Liver (tissue), 9 donors: Measurements from ENCODE around the gene LRMDA. TPM values are rescaled to one million over a fixed set of nuclear protein-coding genes. Genes with fewer than 3 reads are reported as not detected.

Experiments
- DNase-seq: peaks from one replicate; pipeline ENCODE4 v3.0.0-alpha.2; 2017; ENCODE audit warnings: low spot score
- H3K27ac ChIP-seq, 2 donors: one replicate each; pipeline ENCODE4 v1.7.0; 2013; ENCODE audit warnings: inconsistent platforms in 2 of 2, low read length in 2 of 2, control low read depth in 1 of 2, low read depth in 1 of 2, mild to moderate bottlenecking in 1 of 2
- H3K27me3 ChIP-seq, 4 donors: one replicate each; pipeline versions ENCODE4 v1.6.1 to v1.7.0; 2013; ENCODE audit warnings: low read length in 3 of 4, inconsistent platforms in 1 of 4, mild to moderate bottlenecking in 1 of 4, moderate library complexity in 1 of 4; ENCODE audit not compliant: control insufficient read depth in 4 of 4, insufficient read depth in 4 of 4
- H3K36me3 ChIP-seq, 4 donors: one replicate each; pipeline versions ENCODE4 v1.6.1 to v1.7.0; 2013; ENCODE audit warnings: low read length in 3 of 4, mild to moderate bottlenecking in 3 of 4, low read depth in 1 of 4, moderate library complexity in 1 of 4; ENCODE audit not compliant: control insufficient read depth in 4 of 4, insufficient read depth in 3 of 4
- H3K4me1 ChIP-seq, 4 donors: one replicate each; pipeline versions ENCODE4 v1.6.1 to v1.7.0; 2013; ENCODE audit warnings: low read length in 3 of 4, mild to moderate bottlenecking in 3 of 4, moderate library complexity in 1 of 4; ENCODE audit not compliant: control insufficient read depth in 4 of 4, insufficient read depth in 4 of 4
- H3K4me3 ChIP-seq, 3 donors: one replicate each; pipeline versions ENCODE4 v1.6.1 to v1.7.0; 2013; ENCODE audit warnings: low read length in 3 of 3, control low read depth in 1 of 3, low read depth in 1 of 3, mild to moderate bottlenecking in 1 of 3
- H3K9ac ChIP-seq, 2 donors: one replicate each; pipeline ENCODE4 v1.7.0; 2013; ENCODE audit warnings: low read length in 2 of 2, mild to moderate bottlenecking in 2 of 2, moderate library complexity in 2 of 2, control low read depth in 1 of 2, low read depth in 1 of 2
- H3K9me3 ChIP-seq, 4 donors: one replicate each; pipeline versions ENCODE4 v1.6.1 to v1.7.0; 2013; ENCODE audit warnings: low read length in 3 of 4; ENCODE audit not compliant: control insufficient read depth in 4 of 4
- EGR1 ChIP-seq, 2 donors: IDR thresholded peaks; 2 replicates each; pipeline ENCODE4 v1.6.1; 2016 to 2018; ENCODE audit warnings: antibody characterized with exemption in 2 of 2, low read depth in 2 of 2
- FOXA1 ChIP-seq: IDR thresholded peaks from 2 replicates; pipeline ENCODE4 v1.6.1; 2016; ENCODE audit warnings: antibody characterized with exemption
- FOXA2 ChIP-seq: IDR thresholded peaks from 2 replicates; pipeline ENCODE4 v1.6.1; 2016; ENCODE audit warnings: antibody characterized with exemption
- GABPA ChIP-seq, 2 donors: IDR thresholded peaks in 1 of 2; conservative IDR thresholded peaks in 1 of 2; 2 replicates each; pipeline ENCODE4 v1.6.1; 2016; ENCODE audit warnings: antibody characterized with exemption in 2 of 2, mild to moderate bottlenecking in 1 of 2, moderate library complexity in 1 of 2
- HNF4G ChIP-seq: IDR thresholded peaks from 2 replicates; pipeline ENCODE4 v1.6.1; 2016; ENCODE audit warnings: antibody characterized with exemption
- JUND ChIP-seq, 2 donors: IDR thresholded peaks; 2 replicates each; pipeline ENCODE4 v1.6.1; 2016; ENCODE audit warnings: antibody characterized with exemption in 2 of 2
- NR2F2 ChIP-seq: IDR thresholded peaks from 2 replicates; pipeline ENCODE4 v1.6.1; 2016; ENCODE audit warnings: antibody characterized with exemption
- RAD21 ChIP-seq, 2 donors: IDR thresholded peaks; 2 replicates each; pipeline ENCODE4 v1.6.1; 2016; ENCODE audit warnings: antibody characterized with exemption in 2 of 2, mild to moderate bottlenecking in 2 of 2
- SP1 ChIP-seq: IDR thresholded peaks from 2 replicates; pipeline ENCODE4 v1.6.1; 2018; ENCODE audit warnings: antibody characterized with exemption, mild to moderate bottlenecking
- TAF1 ChIP-seq: conservative IDR thresholded peaks from 2 replicates; pipeline ENCODE4 v1.6.1; 2016; ENCODE audit warnings: antibody characterized with exemption, mild to moderate bottlenecking
- YY1 ChIP-seq: IDR thresholded peaks from 2 replicates; pipeline ENCODE4 v1.6.1; 2016; ENCODE audit warnings: antibody characterized with exemption, mild to moderate bottlenecking
- WGBS: extraction: QIAGEN DNeasy Blood & Tissue Kit; methylation state at CpG from one replicate; pipeline ENCODE4 v1.1.7; 2013; 5-methylcytosine and 5-hydroxymethylcytosine counted together
- polyA plus RNA-seq, 2 donors: library from polyadenylated mRNA; stranded (reverse) in 1 of 2; unstranded in 1 of 2; fragments of 200-250 nt in 1 of 2; fragments of >200 nt in 1 of 2; fragmentation: Nextera tagmentation in 1 of 2; extraction: Ambion mirVana in 1 of 2; gene quantifications; one replicate each; pipeline versions ENCODE4 v1.2.1 to v1.2.3, GENCODE V29; 2013 to 2015
- total RNA-seq, 2 donors: library from RNA; depleted of rRNA; stranded (reverse); fragments of >200 nt; gene quantifications; one replicate each; pipeline ENCODE4 v1.2.3, GENCODE V29; 2014
- TF ChIP-seq, protein P1 (sequence below): IDR thresholded peaks from 2 replicates; pipeline ENCODE4 v1.6.1; 2016; ENCODE audit warnings: antibody characterized with exemption, mild to moderate bottlenecking
- TF ChIP-seq, protein P2 (sequence below): IDR thresholded peaks from 2 replicates; pipeline ENCODE4 v1.6.1; 2016; ENCODE audit warnings: antibody characterized with exemption
- TF ChIP-seq, protein P3 (sequence below): IDR thresholded peaks from 2 replicates; pipeline ENCODE4 v1.6.1; 2016; ENCODE audit warnings: antibody characterized with exemption
- TF ChIP-seq, protein P4 (sequence below): fragments of 150-350 bp; IDR thresholded peaks from 2 replicates; pipeline ENCODE4 v1.5.1; 2017; ENCODE audit warnings: improper control_type of control experiment, low read depth, low read length; ENCODE audit not compliant: missing input control
- TF ChIP-seq, protein P5 (sequence below): IDR thresholded peaks from 2 replicates; pipeline ENCODE4 v1.6.1; 2016; ENCODE audit warnings: antibody characterized with exemption
- donor health status: healthy.
- donor health status: healthy.
- donor health status: healthy.
- donor health status: healthy.
- donor health status: healthy.

The LRMDA gene
- total and polyA plus RNA-seq, 4 donors, result 7.9 to 15.8 (median 11.3) TPM

DNA sequence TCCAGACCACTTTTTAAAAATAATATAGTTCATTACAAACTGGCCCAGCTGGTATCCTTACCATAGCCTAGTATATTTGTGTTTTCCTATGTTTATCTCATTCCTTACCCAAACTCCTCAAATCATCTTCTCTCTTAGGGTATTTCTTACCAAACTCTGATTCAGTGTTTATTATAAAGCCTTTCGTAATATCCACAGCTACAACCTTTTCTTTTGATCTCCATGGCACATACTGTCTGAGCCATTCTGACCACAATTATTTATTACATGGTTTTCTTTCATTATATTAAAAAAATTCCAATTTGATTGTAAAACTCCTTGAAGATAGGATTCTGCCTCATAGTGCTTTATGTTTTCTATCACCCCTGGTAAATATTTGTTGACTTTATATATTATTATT, 94.2 kb downstream of the LRMDA start:
- H3K36me3 ChIP-seq, result no peaks in the 10 kb centered on the region
- DNase-seq, result no peak
- TF ChIP-seq FOXA2, result no peak
- no peak for TF ChIP-seq FOXA1
- TF ChIP-seq, protein P1, sequence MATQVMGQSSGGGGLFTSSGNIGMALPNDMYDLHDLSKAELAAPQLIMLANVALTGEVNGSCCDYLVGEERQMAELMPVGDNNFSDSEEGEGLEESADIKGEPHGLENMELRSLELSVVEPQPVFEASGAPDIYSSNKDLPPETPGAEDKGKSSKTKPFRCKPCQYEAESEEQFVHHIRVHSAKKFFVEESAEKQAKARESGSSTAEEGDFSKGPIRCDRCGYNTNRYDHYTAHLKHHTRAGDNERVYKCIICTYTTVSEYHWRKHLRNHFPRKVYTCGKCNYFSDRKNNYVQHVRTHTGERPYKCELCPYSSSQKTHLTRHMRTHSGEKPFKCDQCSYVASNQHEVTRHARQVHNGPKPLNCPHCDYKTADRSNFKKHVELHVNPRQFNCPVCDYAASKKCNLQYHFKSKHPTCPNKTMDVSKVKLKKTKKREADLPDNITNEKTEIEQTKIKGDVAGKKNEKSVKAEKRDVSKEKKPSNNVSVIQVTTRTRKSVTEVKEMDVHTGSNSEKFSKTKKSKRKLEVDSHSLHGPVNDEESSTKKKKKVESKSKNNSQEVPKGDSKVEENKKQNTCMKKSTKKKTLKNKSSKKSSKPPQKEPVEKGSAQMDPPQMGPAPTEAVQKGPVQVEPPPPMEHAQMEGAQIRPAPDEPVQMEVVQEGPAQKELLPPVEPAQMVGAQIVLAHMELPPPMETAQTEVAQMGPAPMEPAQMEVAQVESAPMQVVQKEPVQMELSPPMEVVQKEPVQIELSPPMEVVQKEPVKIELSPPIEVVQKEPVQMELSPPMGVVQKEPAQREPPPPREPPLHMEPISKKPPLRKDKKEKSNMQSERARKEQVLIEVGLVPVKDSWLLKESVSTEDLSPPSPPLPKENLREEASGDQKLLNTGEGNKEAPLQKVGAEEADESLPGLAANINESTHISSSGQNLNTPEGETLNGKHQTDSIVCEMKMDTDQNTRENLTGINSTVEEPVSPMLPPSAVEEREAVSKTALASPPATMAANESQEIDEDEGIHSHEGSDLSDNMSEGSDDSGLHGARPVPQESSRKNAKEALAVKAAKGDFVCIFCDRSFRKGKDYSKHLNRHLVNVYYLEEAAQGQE, result no peak
- TF ChIP-seq JUND (IDR thresholded peaks at IDR 0.05), result no peak
- TF ChIP-seq SP1, result no peak
- no peak for TF ChIP-seq EGR1 (IDR thresholded peaks at IDR 0.05; ENCODE audit: low read depth in 2 of 2)
- no peak for TF ChIP-seq GABPA (IDR thresholded peaks at IDR 0.05 in 1 of 2, conservative IDR thresholded peaks at IDR 0.05 in 1 of 2)
- TF ChIP-seq, protein P2, sequence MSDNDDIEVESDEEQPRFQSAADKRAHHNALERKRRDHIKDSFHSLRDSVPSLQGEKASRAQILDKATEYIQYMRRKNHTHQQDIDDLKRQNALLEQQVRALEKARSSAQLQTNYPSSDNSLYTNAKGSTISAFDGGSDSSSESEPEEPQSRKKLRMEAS, result no peak
- no peak for TF ChIP-seq RAD21 (IDR thresholded peaks at IDR 0.05)
- TF ChIP-seq, protein P3, sequence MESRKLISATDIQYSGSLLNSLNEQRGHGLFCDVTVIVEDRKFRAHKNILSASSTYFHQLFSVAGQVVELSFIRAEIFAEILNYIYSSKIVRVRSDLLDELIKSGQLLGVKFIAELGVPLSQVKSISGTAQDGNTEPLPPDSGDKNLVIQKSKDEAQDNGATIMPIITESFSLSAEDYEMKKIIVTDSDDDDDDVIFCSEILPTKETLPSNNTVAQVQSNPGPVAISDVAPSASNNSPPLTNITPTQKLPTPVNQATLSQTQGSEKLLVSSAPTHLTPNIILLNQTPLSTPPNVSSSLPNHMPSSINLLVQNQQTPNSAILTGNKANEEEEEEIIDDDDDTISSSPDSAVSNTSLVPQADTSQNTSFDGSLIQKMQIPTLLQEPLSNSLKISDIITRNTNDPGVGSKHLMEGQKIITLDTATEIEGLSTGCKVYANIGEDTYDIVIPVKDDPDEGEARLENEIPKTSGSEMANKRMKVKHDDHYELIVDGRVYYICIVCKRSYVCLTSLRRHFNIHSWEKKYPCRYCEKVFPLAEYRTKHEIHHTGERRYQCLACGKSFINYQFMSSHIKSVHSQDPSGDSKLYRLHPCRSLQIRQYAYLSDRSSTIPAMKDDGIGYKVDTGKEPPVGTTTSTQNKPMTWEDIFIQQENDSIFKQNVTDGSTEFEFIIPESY, result no peak
- TF ChIP-seq, protein P4, sequence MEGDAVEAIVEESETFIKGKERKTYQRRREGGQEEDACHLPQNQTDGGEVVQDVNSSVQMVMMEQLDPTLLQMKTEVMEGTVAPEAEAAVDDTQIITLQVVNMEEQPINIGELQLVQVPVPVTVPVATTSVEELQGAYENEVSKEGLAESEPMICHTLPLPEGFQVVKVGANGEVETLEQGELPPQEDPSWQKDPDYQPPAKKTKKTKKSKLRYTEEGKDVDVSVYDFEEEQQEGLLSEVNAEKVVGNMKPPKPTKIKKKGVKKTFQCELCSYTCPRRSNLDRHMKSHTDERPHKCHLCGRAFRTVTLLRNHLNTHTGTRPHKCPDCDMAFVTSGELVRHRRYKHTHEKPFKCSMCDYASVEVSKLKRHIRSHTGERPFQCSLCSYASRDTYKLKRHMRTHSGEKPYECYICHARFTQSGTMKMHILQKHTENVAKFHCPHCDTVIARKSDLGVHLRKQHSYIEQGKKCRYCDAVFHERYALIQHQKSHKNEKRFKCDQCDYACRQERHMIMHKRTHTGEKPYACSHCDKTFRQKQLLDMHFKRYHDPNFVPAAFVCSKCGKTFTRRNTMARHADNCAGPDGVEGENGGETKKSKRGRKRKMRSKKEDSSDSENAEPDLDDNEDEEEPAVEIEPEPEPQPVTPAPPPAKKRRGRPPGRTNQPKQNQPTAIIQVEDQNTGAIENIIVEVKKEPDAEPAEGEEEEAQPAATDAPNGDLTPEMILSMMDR, result no peak
- TF ChIP-seq HNF4G, result no peak
- no peak for TF ChIP-seq NR2F2
- no peak for TF ChIP-seq YY1
- TF ChIP-seq TAF1, result no peak
- TF ChIP-seq, protein P5, sequence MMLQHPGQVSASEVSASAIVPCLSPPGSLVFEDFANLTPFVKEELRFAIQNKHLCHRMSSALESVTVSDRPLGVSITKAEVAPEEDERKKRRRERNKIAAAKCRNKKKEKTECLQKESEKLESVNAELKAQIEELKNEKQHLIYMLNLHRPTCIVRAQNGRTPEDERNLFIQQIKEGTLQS, result no peak
- no peak overlapping the region for H3K4me3 ChIP-seq
- no peaks in the 10 kb centered on the region for H3K27me3 ChIP-seq
- no peaks in the 10 kb centered on the region for H3K9me3 ChIP-seq
- H3K4me1 ChIP-seq, result peaks cover 0 to 4% (median 2%) of the 10 kb centered on the region in 4 donors
- WGBS, result 96% methylated on average over 1 of the region's 1 CpG
- no peak overlapping the region for H3K9ac ChIP-seq
- H3K27ac ChIP-seq, result no peak overlapping the region

DNA sequence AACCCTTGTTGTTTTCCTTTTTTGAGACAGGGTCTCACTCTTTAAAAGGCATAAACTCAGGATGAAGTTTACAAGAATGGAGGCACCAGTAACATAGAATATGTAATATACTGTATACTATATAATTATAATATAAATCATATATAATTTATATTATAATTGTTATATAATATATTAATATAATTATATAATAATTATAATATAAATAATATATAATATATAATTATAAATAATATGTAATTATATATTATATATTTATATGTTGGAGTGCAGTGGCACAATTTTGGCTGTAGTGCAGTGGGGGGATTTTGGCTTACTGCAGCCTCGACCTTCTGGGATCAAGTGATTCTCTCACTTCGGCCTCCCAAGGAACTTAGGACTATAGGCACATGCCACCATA, 96.1 kb downstream of the LRMDA start:
- H3K4me1 ChIP-seq, result no peaks in the 10 kb centered on the region
- DNase-seq, result no peak
- H3K9ac ChIP-seq, result no peak overlapping the region
- H3K4me3 ChIP-seq, result no peak overlapping the region
- 95% methylated on average over 2 of the region's 2 CpGs for WGBS
- TF ChIP-seq, protein P1, result no peak
- TF ChIP-seq YY1 (no peak), EGR1 (IDR thresholded peaks at IDR 0.05; ENCODE audit: low read depth in 2 of 2) (no peak), TAF1 (no peak), HNF4G (no peak), GABPA (IDR thresholded peaks at IDR 0.05 in 1 of 2, conservative IDR thresholded peaks at IDR 0.05 in 1 of 2) (no peak), FOXA1 (no peak), SP1 (no peak), RAD21 (IDR thresholded peaks at IDR 0.05) (no peak), FOXA2 (no peak)
- TF ChIP-seq, protein P2, result no peak
- TF ChIP-seq, protein P3, result no peak
- TF ChIP-seq, protein P5, result no peak
- no peaks in the 10 kb centered on the region for H3K9me3 ChIP-seq
- no peaks in the 10 kb centered on the region for H3K27me3 ChIP-seq
- no peak overlapping the region for H3K27ac ChIP-seq
- H3K36me3 ChIP-seq, result no peaks in the 10 kb centered on the region
